ENCODE data around the gene RELL1. TPM values are rescaled to one million over a fixed set of nuclear protein-coding genes. Genes with fewer than 3 reads are reported as not detected.

Gene RELL1
- total RNA-seq, 1 donor from 2014 or later: 122 TPM

GRCh38 chr4:37641352-37641751, 44.8 kb downstream of the RELL1 start:
- DNase-seq (ENCODE audit: low read depth): peak; percentile 40
- no peaks in the 10 kb centered on the region for H3K36me3 ChIP-seq (ENCODE audit: control insufficient read depth, insufficient read depth, low read length)
- FAIRE-seq: no peak
- no peaks in the 10 kb centered on the region for H3K27me3 ChIP-seq (ENCODE audit: control insufficient read depth, insufficient read depth, low read length)
- TF ChIP-seq, protein P1, sequence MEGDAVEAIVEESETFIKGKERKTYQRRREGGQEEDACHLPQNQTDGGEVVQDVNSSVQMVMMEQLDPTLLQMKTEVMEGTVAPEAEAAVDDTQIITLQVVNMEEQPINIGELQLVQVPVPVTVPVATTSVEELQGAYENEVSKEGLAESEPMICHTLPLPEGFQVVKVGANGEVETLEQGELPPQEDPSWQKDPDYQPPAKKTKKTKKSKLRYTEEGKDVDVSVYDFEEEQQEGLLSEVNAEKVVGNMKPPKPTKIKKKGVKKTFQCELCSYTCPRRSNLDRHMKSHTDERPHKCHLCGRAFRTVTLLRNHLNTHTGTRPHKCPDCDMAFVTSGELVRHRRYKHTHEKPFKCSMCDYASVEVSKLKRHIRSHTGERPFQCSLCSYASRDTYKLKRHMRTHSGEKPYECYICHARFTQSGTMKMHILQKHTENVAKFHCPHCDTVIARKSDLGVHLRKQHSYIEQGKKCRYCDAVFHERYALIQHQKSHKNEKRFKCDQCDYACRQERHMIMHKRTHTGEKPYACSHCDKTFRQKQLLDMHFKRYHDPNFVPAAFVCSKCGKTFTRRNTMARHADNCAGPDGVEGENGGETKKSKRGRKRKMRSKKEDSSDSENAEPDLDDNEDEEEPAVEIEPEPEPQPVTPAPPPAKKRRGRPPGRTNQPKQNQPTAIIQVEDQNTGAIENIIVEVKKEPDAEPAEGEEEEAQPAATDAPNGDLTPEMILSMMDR (IDR thresholded peaks at IDR 0.05; ENCODE audit: insufficient read depth, low read length, severe bottlenecking): no peak
- no peak overlapping the region for H3K4me3 ChIP-seq (ENCODE audit: low read depth, low read length)

GRCh38 chr4:37639551-37640285, 46.5 kb downstream of the RELL1 start:
- Histone ChIP-seq H3K36me3 (ENCODE audit: control insufficient read depth, insufficient read depth, low read length) (no peaks in the 10 kb centered on the region), H3K27me3 (ENCODE audit: control insufficient read depth, insufficient read depth, low read length) (no peaks in the 10 kb centered on the region), H3K4me3 (ENCODE audit: low read depth, low read length) (no peak overlapping the region)
- TF ChIP-seq, protein P1 (IDR thresholded peaks at IDR 0.05; ENCODE audit: insufficient read depth, low read length, severe bottlenecking): no peak
- DNase-seq (ENCODE audit: low read depth): peak; percentile 10
- FAIRE-seq: no peak

GRCh38 chr4:37635155-37635554, 51.0 kb downstream of the RELL1 start:
- no peaks in the 10 kb centered on the region for H3K36me3 ChIP-seq (ENCODE audit: control insufficient read depth, insufficient read depth, low read length)
- no peak for FAIRE-seq
- DNase-seq (ENCODE audit: low read depth): no peak
- no peaks in the 10 kb centered on the region for H3K27me3 ChIP-seq (ENCODE audit: control insufficient read depth, insufficient read depth, low read length)
- TF ChIP-seq, protein P1 (IDR thresholded peaks at IDR 0.05; ENCODE audit: insufficient read depth, low read length, severe bottlenecking): no peak
- H3K4me3 ChIP-seq (ENCODE audit: low read depth, low read length): no peak overlapping the region

DNA sequence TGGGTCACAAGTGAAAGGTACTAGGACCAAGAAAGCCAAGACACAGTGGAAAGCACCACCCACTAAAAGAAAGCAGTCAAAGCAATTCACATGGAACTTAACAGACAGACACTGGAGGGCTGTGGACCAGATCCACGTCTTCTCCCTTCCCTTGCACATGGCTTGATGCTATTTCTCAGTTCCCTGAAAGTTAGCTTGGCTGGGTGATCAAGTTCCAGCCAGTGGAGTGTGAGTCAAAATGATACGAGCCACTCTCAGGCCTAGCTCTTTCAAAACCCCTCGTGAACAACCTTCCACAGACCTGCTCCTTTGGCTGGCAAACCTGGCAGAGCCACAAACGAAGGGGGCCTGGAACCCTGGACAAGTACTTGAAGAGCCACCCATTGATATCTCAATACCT, 52.0 kb downstream of the RELL1 start:
- FAIRE-seq (peak; percentile 47), DNase-seq (ENCODE audit: low read depth) (no peak)
- Histone ChIP-seq H3K4me3 (ENCODE audit: low read depth, low read length) (no peak overlapping the region), H3K36me3 (ENCODE audit: control insufficient read depth, insufficient read depth, low read length) (no peaks in the 10 kb centered on the region), H3K27me3 (ENCODE audit: control insufficient read depth, insufficient read depth, low read length) (no peaks in the 10 kb centered on the region)
- TF ChIP-seq, protein P1 (IDR thresholded peaks at IDR 0.05; ENCODE audit: insufficient read depth, low read length, severe bottlenecking): no peak

DNA sequence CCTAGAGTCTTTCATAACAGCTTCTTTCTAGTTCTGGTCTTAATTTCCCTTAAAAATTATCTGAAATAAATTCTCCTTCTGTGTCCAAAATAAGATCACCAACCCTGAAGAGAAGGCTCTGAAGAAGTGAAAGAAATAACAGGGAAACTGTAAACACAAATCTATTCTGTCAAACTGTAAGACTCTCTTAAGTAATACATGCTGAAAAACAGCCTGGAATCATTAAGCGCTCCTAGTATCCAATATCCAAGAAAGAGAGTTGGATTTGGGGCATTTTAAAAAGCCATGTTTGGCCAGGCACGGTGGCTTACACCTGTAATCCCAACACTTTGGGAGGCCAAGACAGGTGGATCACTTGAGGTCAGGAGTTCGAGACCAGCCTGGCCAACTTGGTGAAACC, 53.3 kb downstream of the RELL1 start:
- Histone ChIP-seq H3K36me3 (ENCODE audit: control insufficient read depth, insufficient read depth, low read length) (no peaks in the 10 kb centered on the region), H3K27me3 (ENCODE audit: control insufficient read depth, insufficient read depth, low read length) (no peaks in the 10 kb centered on the region), H3K4me3 (ENCODE audit: low read depth, low read length) (no peak overlapping the region)
- TF ChIP-seq, protein P1 (IDR thresholded peaks at IDR 0.05; ENCODE audit: insufficient read depth, low read length, severe bottlenecking): no peak
- DNase-seq (ENCODE audit: low read depth) (no peak), FAIRE-seq (no peak)

GRCh38 chr4:37631551-37631950, 54.6 kb downstream of the RELL1 start:
- Histone ChIP-seq H3K36me3 (ENCODE audit: control insufficient read depth, insufficient read depth, low read length) (no peaks in the 10 kb centered on the region), H3K4me3 (ENCODE audit: low read depth, low read length) (no peak overlapping the region), H3K27me3 (ENCODE audit: control insufficient read depth, insufficient read depth, low read length) (no peaks in the 10 kb centered on the region)
- DNase-seq (ENCODE audit: low read depth) (no peak), FAIRE-seq (no peak)
- TF ChIP-seq, protein P1 (IDR thresholded peaks at IDR 0.05; ENCODE audit: insufficient read depth, low read length, severe bottlenecking): no peak
